GM12864 (cell line): Measurements from ENCODE around the gene NBPF15.
"Not testable (repeated sequence)": the region's sequence is repeated elsewhere in the genome, so short reads cannot be mapped to it uniquely, and the experiment has no call there.

Experiments
- DNase-seq: peaks from one replicate; pipeline ENCODE4 v3.0.0-alpha.2; 2011; ENCODE audit warnings: low read depth
- H3K4me3 ChIP-seq: 2 replicates; pipeline ENCODE4 v1.5.1; 2011; ENCODE audit warnings: mild to moderate bottlenecking, low read depth, low read length, control low read depth

The NBPF15 gene

GRCh38 chr1:144461136-144461759 lies at the start of gene NBPF15:
Gene NBPF15 (minus strand): TSS chr1:144461669. CDS start chr1:144440003, 21,666 bp downstream.
- peak within 1 kb of the TSS; percentile 64 for H3K4me3 ChIP-seq
- DNase-seq, result peak; percentile 0

- not testable (repeated sequence) for H3K4me3 ChIP-seq, DNase-seq
These were observed 35.0 kb upstream of the NBPF15 start for GRCh38 chr1:144496429-144496828.

GRCh38 chr1:144494130-144494529 lies 32.7 kb upstream of the NBPF15 start:
- H3K4me3 ChIP-seq, DNase-seq: not testable (repeated sequence)

- H3K4me3 ChIP-seq, DNase-seq: not testable (repeated sequence)
These were observed 28.9 kb upstream of the NBPF15 start for GRCh38 chr1:144490394-144490793.

- DNase-seq, H3K4me3 ChIP-seq: not testable (repeated sequence)
These were observed 25.5 kb upstream of the NBPF15 start for GRCh38 chr1:144487002-144487401.

GRCh38 chr1:144485048-144485993 lies 23.9 kb upstream of the NBPF15 start:
- H3K4me3 ChIP-seq, result not testable (repeated sequence)

GRCh38 chr1:144473897-144474296 lies 12.4 kb upstream of the NBPF15 start:
- DNase-seq, H3K4me3 ChIP-seq: not testable (repeated sequence)

More at GRCh38 chr1:144485048-144485993, 23.9 kb upstream of the NBPF15 start:
- DNase-seq, result not testable (repeated sequence)

- H3K4me3 ChIP-seq, DNase-seq: not testable (repeated sequence)
These were observed 10.0 kb upstream of the NBPF15 start for GRCh38 chr1:144471434-144471833.

- H3K4me3 ChIP-seq, DNase-seq: not testable (repeated sequence)
These were observed 309 bp upstream of the NBPF15 start for GRCh38 chr1:144461778-144462177.

- not testable (repeated sequence) for DNase-seq
- peak overlapping the region; percentile 64 for H3K4me3 ChIP-seq
These were observed 783 bp downstream of the NBPF15 start for GRCh38 chr1:144460686-144461085.

GRCh38 chr1:144442402-144442801 lies 19.1 kb downstream of the NBPF15 start:
- H3K4me3 ChIP-seq, DNase-seq: not testable (repeated sequence)

- not testable (repeated sequence) for H3K4me3 ChIP-seq, DNase-seq
These were observed 21.7 kb downstream of the NBPF15 start for GRCh38 chr1:144439737-144440136.

- not testable (repeated sequence) for DNase-seq
- H3K4me3 ChIP-seq, result peak overlapping the region; percentile 60
These were observed 42.4 kb downstream of the NBPF15 start for GRCh38 chr1:144418891-144419694.

GRCh38 chr1:144413404-144414118 lies 47.9 kb downstream of the NBPF15 start:
- not testable (repeated sequence) for DNase-seq
- H3K4me3 ChIP-seq, result peak overlapping the region; percentile 38

GRCh38 chr1:144412491-144413403 lies 48.7 kb downstream of the NBPF15 start:
- H3K4me3 ChIP-seq, result peak overlapping the region; percentile 38
- peak; percentile 98 for DNase-seq

- not testable (repeated sequence) for H3K4me3 ChIP-seq
- peak; percentile 59 for DNase-seq
These were observed 49.4 kb downstream of the NBPF15 start for GRCh38 chr1:144412068-144412471.

GRCh38 chr1:144402807-144403206 lies 58.7 kb downstream of the NBPF15 start:
- DNase-seq, H3K4me3 ChIP-seq: not testable (repeated sequence)

- not testable (repeated sequence) for DNase-seq, H3K4me3 ChIP-seq
These were observed 89.8 kb downstream of the NBPF15 start for GRCh38 chr1:144371651-144372050.
